Smooth muscle cell (in vitro differentiated cells): ENCODE results near the gene CFAP141. TPM values are rescaled to one million over a fixed set of nuclear protein-coding genes. Genes with fewer than 3 reads are reported as not detected.

Experiments
- DNase-seq: peaks from one replicate; lab custom pipeline; 2025; ENCODE audit not compliant: unreplicated experiment; lab: John Stamatoyannopoulos, UW
- H2AFZ ChIP-seq: fragments of 200-600 bp; sonication (generic); 2 replicates; pipeline ENCODE4 v1.6.0; 2016; ENCODE audit warnings: antibody characterized with exemption, low read depth, mild to moderate bottlenecking
- H3F3A ChIP-seq: fragments of 200-600 bp; sonication (generic); 2 replicates; pipeline ENCODE4 v1.6.0; 2017; ENCODE audit warnings: antibody characterized with exemption, low read depth
- H3K27ac ChIP-seq: fragments of 200-600 bp; sonication (generic); 2 replicates; pipeline ENCODE4 v1.5.1; 2016; ENCODE audit warnings: low read depth, mild to moderate bottlenecking
- H3K27me3 ChIP-seq: fragments of 200-600 bp; sonication (generic); 2 replicates; pipeline ENCODE4 v1.6.1; 2016; ENCODE audit warnings: low read depth, mild to moderate bottlenecking
- H3K36me3 ChIP-seq: fragments of 200-600 bp; sonication (generic); 2 replicates; pipeline ENCODE4 v1.5.1; 2016; ENCODE audit warnings: low read depth
- H3K4me1 ChIP-seq: fragments of 200-600 bp; sonication (generic); 2 replicates; pipeline ENCODE4 v1.5.1; 2016; ENCODE audit warnings: low read depth
- H3K4me2 ChIP-seq: fragments of 200-600 bp; sonication (generic); 2 replicates; pipeline ENCODE4 v1.6.0; 2016; ENCODE audit warnings: mild to moderate bottlenecking
- H3K4me3 ChIP-seq: fragments of 200-600 bp; sonication (generic); 2 replicates; pipeline ENCODE4 v1.5.1; 2016; ENCODE audit warnings: mild to moderate bottlenecking
- H3K79me2 ChIP-seq: fragments of 200-600 bp; sonication (generic); 2 replicates; pipeline ENCODE4 v1.6.0; 2016; ENCODE audit warnings: low read depth, mild to moderate bottlenecking
- H3K9ac ChIP-seq: fragments of 200-600 bp; sonication (generic); 2 replicates; pipeline ENCODE4 v1.6.0; 2016; ENCODE audit warnings: low read depth
- H3K9me3 ChIP-seq: fragments of 200-600 bp; sonication (generic); replicated peaks from 2 replicates; pipeline ENCODE4 v1.5.1; 2016; ENCODE audit warnings: low read depth
- H4K20me1 ChIP-seq: fragments of 200-600 bp; sonication (generic); 2 replicates; pipeline ENCODE4 v1.6.0; 2016; ENCODE audit warnings: low read depth
- CTCF ChIP-seq: fragments of 200-600 bp; sonication (generic); IDR thresholded peaks from 2 replicates; pipeline ENCODE4 v1.5.1; 2017; ENCODE audit warnings: borderline replicate concordance, mild to moderate bottlenecking, antibody characterized with exemption; ENCODE audit not compliant: insufficient read depth, poor library complexity, severe bottlenecking
- WGBS: methylation state at CpG from one replicate; pipeline ENCODE4 v1.1.7; 2016; ENCODE audit warnings: low lambda C conversion rate; 5-methylcytosine and 5-hydroxymethylcytosine counted together
- polyA plus RNA-seq: library from polyadenylated mRNA; unstranded; fragments of >200 nt; fragmentation: Nextera tagmentation; extraction: Ambion mirVana; gene quantifications from 2 replicates; pipeline ENCODE4 v1.2.1, GENCODE V29; 2016
- total RNA-seq: library from RNA; depleted of rRNA; stranded (reverse); fragments of >200 nt; gene quantifications from 2 replicates; pipeline ENCODE4 v1.2.3, GENCODE V29; 2014

Gene CFAP141
- total and polyA plus RNA-seq, 2 experiments from 2014 or later: not detected

- Histone ChIP-seq H3K27me3 (no peaks in the 10 kb centered on the region), H2AFZ (no peak overlapping the region), H3K4me1 (no peaks in the 10 kb centered on the region), H3F3A (peaks cover 9% of the 10 kb centered on the region), H3K4me3 (no peak overlapping the region), H3K4me2 (no peak overlapping the region), H4K20me1 (peaks cover 99% of the 10 kb centered on the region), H3K9ac (no peak overlapping the region), H3K9me3 (no peaks in the 10 kb centered on the region), H3K27ac (peak overlapping the region; percentile 6), H3K36me3 (peaks cover 51% of the 10 kb centered on the region), H3K79me2 (peaks cover 92% of the 10 kb centered on the region)
- WGBS: 89% methylated on average over 4 of the region's 4 CpGs
- no peak for DNase-seq
- no peak for TF ChIP-seq CTCF
Observed at GRCh38 chr1:154171223-154171583, 34.9 kb downstream of the CFAP141 start.

DNA sequence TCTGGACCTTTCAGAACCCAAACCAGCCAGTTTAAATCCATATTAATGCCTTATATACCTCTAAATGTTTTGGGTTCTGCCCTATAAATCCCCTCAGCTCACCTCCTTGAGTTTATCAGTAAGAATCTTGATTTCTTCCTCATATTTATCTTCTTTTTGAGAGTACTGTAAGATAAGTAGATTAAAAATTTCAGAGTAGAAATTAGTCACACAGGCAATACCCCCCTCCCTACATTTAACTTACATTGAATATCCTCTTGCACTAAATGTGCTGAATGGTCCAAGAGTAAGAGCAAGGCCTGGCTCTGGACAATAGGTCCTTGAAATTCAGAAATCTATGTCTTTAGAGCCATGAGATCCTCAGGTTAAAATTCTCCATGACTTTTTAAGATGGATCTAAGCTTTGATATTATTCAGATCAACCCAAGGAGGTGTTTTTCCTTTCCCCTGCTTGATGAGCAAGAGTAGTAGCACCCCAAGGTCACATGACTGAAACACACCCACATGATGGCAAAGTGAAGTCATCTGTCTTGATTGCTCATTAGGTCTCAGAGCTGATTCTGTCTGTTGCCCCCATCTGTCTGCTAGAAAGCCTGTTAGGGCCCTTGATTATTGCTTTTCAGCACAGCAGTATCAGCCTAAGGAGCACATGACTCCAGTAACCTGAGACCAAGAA, 35.4 kb downstream of the CFAP141 start:
- H3K4me3 ChIP-seq: no peak overlapping the region
- no peak overlapping the region for H3K9ac ChIP-seq
- H2AFZ ChIP-seq: no peak overlapping the region
- H3K9me3 ChIP-seq: no peaks in the 10 kb centered on the region
- no peak for DNase-seq
- peaks cover 87% of the 10 kb centered on the region for H3K79me2 ChIP-seq
- peaks cover 54% of the 10 kb centered on the region for H3K36me3 ChIP-seq
- no peaks in the 10 kb centered on the region for H3K27me3 ChIP-seq
- H3K4me2 ChIP-seq: no peak overlapping the region
- H3K4me1 ChIP-seq: no peaks in the 10 kb centered on the region
- TF ChIP-seq CTCF: no peak
- H3F3A ChIP-seq: peaks cover 9% of the 10 kb centered on the region
- H4K20me1 ChIP-seq: peaks cover 95% of the 10 kb centered on the region
- H3K27ac ChIP-seq: peak overlapping the region; percentile 6

GRCh38 chr1:154167461-154167860, 38.7 kb downstream of the CFAP141 start:
- Histone ChIP-seq H3K27ac (no peak overlapping the region), H3K4me2 (no peak overlapping the region), H3K4me3 (no peak overlapping the region), H3K9me3 (no peaks in the 10 kb centered on the region), H3K9ac (no peak overlapping the region), H3K4me1 (no peaks in the 10 kb centered on the region), H3F3A (peaks cover 12% of the 10 kb centered on the region), H3K79me2 (peaks cover 73% of the 10 kb centered on the region), H3K27me3 (no peaks in the 10 kb centered on the region), H2AFZ (no peak overlapping the region), H4K20me1 (peaks cover 92% of the 10 kb centered on the region), H3K36me3 (peaks cover 62% of the 10 kb centered on the region)
- no peak for TF ChIP-seq CTCF
- DNase-seq: no peak

GRCh38 chr1:154166207-154166606, 39.9 kb downstream of the CFAP141 start:
- Histone ChIP-seq H3K79me2 (peaks cover 67% of the 10 kb centered on the region), H3K27me3 (no peaks in the 10 kb centered on the region), H4K20me1 (peaks cover 91% of the 10 kb centered on the region), H2AFZ (no peak overlapping the region), H3K9ac (no peak overlapping the region), H3K9me3 (no peaks in the 10 kb centered on the region), H3K4me2 (no peak overlapping the region), H3K36me3 (peaks cover 49% of the 10 kb centered on the region), H3K4me1 (no peaks in the 10 kb centered on the region), H3K27ac (no peak overlapping the region), H3F3A (peaks cover 11% of the 10 kb centered on the region), H3K4me3 (no peak overlapping the region)
- DNase-seq: no peak
- no peak for TF ChIP-seq CTCF
- WGBS: 89% methylated on average over 1 of the region's 1 CpG
